Neural cell (in vitro differentiated cells): ENCODE results near the gene DGKA. TPM values are rescaled to one million over a fixed set of nuclear protein-coding genes. Genes with fewer than 3 reads are reported as not detected.
A peak's percentile ranks its signal among the peaks of the same experiment; 100 is the strongest.

Experiments used
- H2AFZ ChIP-seq: fragments of 200-600, 300-800 bp; sonication (generic), shearing (Covaris generic); 2 replicates; pipeline ENCODE4 v1.6.0; 2014; ENCODE audit warnings: low read depth, mild to moderate bottlenecking, antibody characterized with exemption, low read length, moderate library complexity
- H3F3A ChIP-seq: fragments of 200-600 bp; shearing (Covaris generic); 2 replicates; pipeline ENCODE4 v1.6.1; 2016; ENCODE audit warnings: mild to moderate bottlenecking, moderate library complexity, mixed read lengths, antibody characterized with exemption, low read length; ENCODE audit not compliant: insufficient read depth, poor library complexity, severe bottlenecking
- H3K27ac ChIP-seq: fragments of 200-600, 300-800 bp; sonication (generic), shearing (Covaris generic); 2 replicates; pipeline ENCODE4 v1.5.1; 2014; ENCODE audit warnings: mild to moderate bottlenecking, low read length, moderate library complexity
- H3K27me3 ChIP-seq: fragments of 300-800, 200-600 bp; sonication (generic), shearing (Covaris generic); 2 replicates; pipeline ENCODE4 v1.6.0; 2014; ENCODE audit warnings: mild to moderate bottlenecking, low read depth, low read length, moderate library complexity; ENCODE audit not compliant: insufficient read depth
- H3K36me3 ChIP-seq: fragments of 300-800, 200-600 bp; sonication (generic), shearing (Covaris generic); 2 replicates; pipeline ENCODE4 v1.5.1; 2014; ENCODE audit warnings: mild to moderate bottlenecking, antibody characterized with exemption, low read length, moderate library complexity; ENCODE audit not compliant: insufficient read depth
- H3K4me2 ChIP-seq: fragments of 300-800, 200-600 bp; sonication (generic), shearing (Covaris generic); 2 replicates; pipeline ENCODE4 v1.6.0; 2014; ENCODE audit warnings: mild to moderate bottlenecking, low read length
- H3K4me3 ChIP-seq: fragments of 300-800, 200-600 bp; sonication (generic), shearing (Covaris generic); 2 replicates; pipeline ENCODE4 v1.5.1; 2014; ENCODE audit warnings: mild to moderate bottlenecking, low read length, moderate library complexity
- H3K79me2 ChIP-seq: fragments of 200-600 bp; shearing (Covaris generic); replicated peaks from 2 replicates; pipeline ENCODE4 v1.6.0; 2014; ENCODE audit warnings: mild to moderate bottlenecking, low read length, moderate library complexity; ENCODE audit not compliant: insufficient read depth
- H3K9ac ChIP-seq: fragments of 300-800, 200-600 bp; sonication (generic), shearing (Covaris generic); 2 replicates; pipeline ENCODE4 v1.6.1; 2016; ENCODE audit warnings: mild to moderate bottlenecking, low read length, mixed read lengths
- H3K9me2 ChIP-seq: fragments of 200-600 bp; shearing (Covaris generic); 2 replicates; pipeline ENCODE4 v1.6.1; 2016; ENCODE audit warnings: mild to moderate bottlenecking, low read length, mixed read lengths; ENCODE audit not compliant: insufficient read depth
- H3K9me3 ChIP-seq: fragments of 200-600, 300-800 bp; sonication (generic), shearing (Covaris generic); 2 replicates; pipeline ENCODE4 v1.6.1; 2016; ENCODE audit warnings: mild to moderate bottlenecking, mixed run types, low read length, moderate library complexity, mixed read lengths
- H4K20me1 ChIP-seq: fragments of 200-600 bp; shearing (Covaris generic); 2 replicates; pipeline ENCODE4 v1.6.1; 2016; ENCODE audit warnings: mild to moderate bottlenecking, mixed run types; ENCODE audit not compliant: insufficient read depth
- EP300 ChIP-seq: fragments of 450-650 bp; conservative IDR thresholded peaks from 2 replicates; pipeline ENCODE4 v1.6.1; 2014; ENCODE audit warnings: antibody characterized with exemption, mild to moderate bottlenecking, moderate library complexity; ENCODE audit not compliant: poor library complexity, severe bottlenecking
- EZH2 ChIP-seq: fragments of 200-600, 300-800 bp; shearing (Covaris generic), sonication (generic); IDR thresholded peaks from 2 replicates; pipeline ENCODE4 v1.6.1; 2014; ENCODE audit warnings: antibody characterized with exemption, low read length, borderline replicate concordance, mild to moderate bottlenecking; ENCODE audit not compliant: insufficient read depth, poor library complexity, severe bottlenecking
- MXI1 ChIP-seq: fragments of 450-650 bp; conservative IDR thresholded peaks from 2 replicates; pipeline ENCODE4 v1.6.1; 2014; ENCODE audit warnings: antibody characterized with exemption, mild to moderate bottlenecking; ENCODE audit not compliant: poor library complexity, severe bottlenecking
- POLR2AphosphoS5 ChIP-seq: IDR thresholded peaks from 2 replicates; pipeline ENCODE4 v1.6.1; 2012
- RAD21 ChIP-seq: fragments of 450-650 bp; conservative IDR thresholded peaks from 2 replicates; pipeline ENCODE4 v1.6.1; 2014; ENCODE audit warnings: antibody characterized with exemption, mild to moderate bottlenecking, moderate library complexity
- REST ChIP-seq: IDR thresholded peaks from 2 replicates; pipeline ENCODE4 v1.6.1; 2012; ENCODE audit warnings: borderline replicate concordance
- SMC3 ChIP-seq: fragments of 450-650 bp; conservative IDR thresholded peaks from 2 replicates; pipeline ENCODE4 v1.6.1; 2014; ENCODE audit warnings: antibody characterized with exemption, mild to moderate bottlenecking, moderate library complexity; ENCODE audit not compliant: poor library complexity
- TAF1 ChIP-seq: IDR thresholded peaks from 2 replicates; pipeline ENCODE4 v1.6.1; 2012; ENCODE audit warnings: low read depth
- polyA plus RNA-seq: library from polyadenylated mRNA; depleted of rRNA; stranded (reverse); fragments of >200 nt; gene quantifications from 2 replicates; pipeline ENCODE4 v1.2.3, GENCODE V29; 2014
- TF ChIP-seq, protein P1 (sequence below): fragments of 450-650 bp; IDR thresholded peaks from 2 replicates; pipeline ENCODE4 v1.5.1; 2014; ENCODE audit warnings: antibody characterized with exemption, mild to moderate bottlenecking, moderate library complexity; ENCODE audit not compliant: poor library complexity, severe bottlenecking

The DGKA gene
- polyA plus RNA-seq, 1 donor from 2014 or later: 1.1 TPM

DNA sequence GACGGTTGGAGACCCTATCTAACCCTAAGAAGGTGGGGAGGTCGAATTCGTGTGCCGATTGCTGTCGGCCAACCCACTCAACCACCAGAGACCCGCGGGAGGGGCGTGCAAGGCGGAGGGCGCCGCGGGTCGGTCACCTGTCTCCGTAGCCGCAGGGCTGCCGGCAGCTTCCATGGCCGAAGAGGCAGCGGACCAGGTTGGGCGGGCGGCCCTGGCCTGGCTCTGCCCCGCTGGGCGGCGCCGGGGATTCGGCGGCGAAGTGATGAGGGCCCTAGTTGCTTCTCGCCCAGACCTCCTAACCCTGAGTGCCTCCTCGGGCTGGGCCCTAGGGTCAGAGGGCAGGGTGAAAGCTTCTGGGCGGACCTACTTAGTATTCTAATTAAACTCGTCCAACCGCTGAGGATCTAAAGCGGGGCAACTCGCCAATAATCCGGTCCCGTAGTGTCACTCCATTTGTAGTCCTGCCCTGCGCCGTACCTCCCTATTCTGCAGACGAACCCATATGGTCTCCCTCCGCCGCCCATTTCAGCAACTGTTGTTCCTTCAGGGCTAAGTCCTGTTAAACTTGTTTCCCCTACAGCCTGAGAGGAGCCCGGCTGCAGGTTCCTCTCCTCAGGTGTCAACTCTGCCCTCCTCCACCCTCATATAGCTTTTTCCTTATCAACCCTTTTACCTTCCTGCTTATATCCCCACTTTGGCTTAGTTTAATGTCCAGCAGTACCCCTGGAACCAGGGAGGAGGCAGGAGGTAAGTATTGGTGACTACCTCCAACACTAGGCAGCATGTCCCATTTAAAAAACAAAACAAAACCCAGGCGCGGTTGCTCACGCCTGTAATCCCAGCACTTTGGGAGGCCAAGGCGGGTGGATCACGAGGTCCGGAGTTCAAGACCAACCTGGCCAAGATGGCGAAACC is 3.1 kb upstream of the DGKA start, which contains the start of gene PYM1:
TSS of gene PYM1 (minus strand) at position 307 of the 915 bp plus-strand sequence. CDS start at position 174, 133 bp downstream.
- H3K27me3 ChIP-seq: peaks cover 21% of the 10 kb centered on the region
- no peaks in the 10 kb centered on the region for H4K20me1 ChIP-seq
- H3K36me3 ChIP-seq: no peaks in the 10 kb centered on the region
- peak within 1 kb of the TSS; percentile 88 for H3K4me3 ChIP-seq
- peaks cover 32% of the 10 kb centered on the region for H3K79me2 ChIP-seq
- H2AFZ ChIP-seq: peak within 1 kb of the TSS; percentile 92
- peak within 1 kb of the TSS; percentile 92 for H3K27ac ChIP-seq
- peak within 1 kb of the TSS; percentile 87 for H3K9ac ChIP-seq
- H3K4me2 ChIP-seq: peak within 1 kb of the TSS; percentile 96
- no peaks in the 10 kb centered on the region for H3K9me2 ChIP-seq
- H3F3A ChIP-seq: no peaks in the 10 kb centered on the region
- TF ChIP-seq TAF1 (no peak), SMC3 (no peak), RAD21 (no peak), POLR2AphosphoS5 (no peak), EZH2 (no peak), EP300 (no peak), REST (no peak)
- TF ChIP-seq, protein P1, sequence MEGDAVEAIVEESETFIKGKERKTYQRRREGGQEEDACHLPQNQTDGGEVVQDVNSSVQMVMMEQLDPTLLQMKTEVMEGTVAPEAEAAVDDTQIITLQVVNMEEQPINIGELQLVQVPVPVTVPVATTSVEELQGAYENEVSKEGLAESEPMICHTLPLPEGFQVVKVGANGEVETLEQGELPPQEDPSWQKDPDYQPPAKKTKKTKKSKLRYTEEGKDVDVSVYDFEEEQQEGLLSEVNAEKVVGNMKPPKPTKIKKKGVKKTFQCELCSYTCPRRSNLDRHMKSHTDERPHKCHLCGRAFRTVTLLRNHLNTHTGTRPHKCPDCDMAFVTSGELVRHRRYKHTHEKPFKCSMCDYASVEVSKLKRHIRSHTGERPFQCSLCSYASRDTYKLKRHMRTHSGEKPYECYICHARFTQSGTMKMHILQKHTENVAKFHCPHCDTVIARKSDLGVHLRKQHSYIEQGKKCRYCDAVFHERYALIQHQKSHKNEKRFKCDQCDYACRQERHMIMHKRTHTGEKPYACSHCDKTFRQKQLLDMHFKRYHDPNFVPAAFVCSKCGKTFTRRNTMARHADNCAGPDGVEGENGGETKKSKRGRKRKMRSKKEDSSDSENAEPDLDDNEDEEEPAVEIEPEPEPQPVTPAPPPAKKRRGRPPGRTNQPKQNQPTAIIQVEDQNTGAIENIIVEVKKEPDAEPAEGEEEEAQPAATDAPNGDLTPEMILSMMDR: no peak
- H3K9me3 ChIP-seq: no peaks in the 10 kb centered on the region

DNA sequence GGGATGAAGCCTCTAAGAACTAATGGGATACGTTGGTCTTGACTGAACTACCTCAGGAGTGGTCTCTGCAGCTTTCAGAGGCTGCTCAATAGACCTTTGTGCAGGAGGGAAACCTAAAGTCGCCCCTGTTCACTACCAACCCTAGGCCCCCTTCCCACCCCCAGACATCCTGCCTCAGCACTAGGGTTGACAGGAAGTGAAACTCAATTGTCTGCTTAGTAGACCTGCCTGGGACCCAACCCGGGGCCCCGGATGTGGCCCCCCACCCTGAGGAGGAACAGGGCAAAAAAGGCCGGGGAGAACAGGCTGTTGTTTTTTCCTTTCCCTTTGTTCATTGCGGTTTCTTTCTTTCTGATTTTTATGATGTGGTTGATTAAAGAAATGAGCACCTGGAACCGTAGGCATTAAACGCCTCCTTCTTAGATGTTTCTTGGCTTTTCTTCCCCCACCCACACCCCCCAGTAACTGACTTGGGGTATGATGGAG is 1.6 kb upstream of the DGKA start:
- Histone ChIP-seq H4K20me1 (no peaks in the 10 kb centered on the region), H3K9me3 (no peaks in the 10 kb centered on the region), H3F3A (no peaks in the 10 kb centered on the region), H3K79me2 (peaks cover 26% of the 10 kb centered on the region), H3K4me3 (no peak overlapping the region), H3K36me3 (no peaks in the 10 kb centered on the region), H3K9ac (no peak overlapping the region), H3K27ac (no peak overlapping the region), H3K4me2 (no peak overlapping the region), H3K9me2 (no peaks in the 10 kb centered on the region), H3K27me3 (peaks cover 33% of the 10 kb centered on the region), H2AFZ (no peak overlapping the region)
- TF ChIP-seq RAD21: no peak
- TF ChIP-seq, protein P1: no peak
- TF ChIP-seq EP300: no peak
- no peak for TF ChIP-seq REST
- TF ChIP-seq MXI1: no peak
- TF ChIP-seq TAF1: no peak
- no peak for TF ChIP-seq SMC3
- TF ChIP-seq EZH2: no peak
- no peak for TF ChIP-seq POLR2AphosphoS5
